Activated naive CD4-positive, alpha-beta T cell treated with anti-CD3 and anti-CD28 coated beads, Interleukin-2, amount 50 U/mL, for 24 hours (primary cell): ENCODE measurements around the gene PUDP.
"Not testable (repeated sequence)": the region's sequence is repeated elsewhere in the genome, so short reads cannot be mapped to it uniquely, and the experiment has no call there.

Source experiments
- H3K27ac Mint-ChIP-seq: one replicate; pipeline ENCODE4 v1.8.0; 2021; ENCODE audit warnings: mild to moderate bottlenecking, mixed read lengths
- H3K27me3 Mint-ChIP-seq: one replicate; pipeline ENCODE4 v1.8.0; 2021; ENCODE audit warnings: mixed read lengths
- H3K36me3 Mint-ChIP-seq: one replicate; pipeline ENCODE4 v1.8.0; 2021; ENCODE audit warnings: mixed read lengths
- H3K4me1 Mint-ChIP-seq: one replicate; pipeline ENCODE4 v1.8.0; 2021; ENCODE audit warnings: mixed read lengths
- H3K4me3 Mint-ChIP-seq: one replicate; pipeline ENCODE4 v1.8.0; 2021; ENCODE audit warnings: mild to moderate bottlenecking, mixed read lengths
- H3K9me3 Mint-ChIP-seq: one replicate; pipeline ENCODE4 v1.8.0; 2021; ENCODE audit warnings: mixed read lengths

PUDP gene

DNA sequence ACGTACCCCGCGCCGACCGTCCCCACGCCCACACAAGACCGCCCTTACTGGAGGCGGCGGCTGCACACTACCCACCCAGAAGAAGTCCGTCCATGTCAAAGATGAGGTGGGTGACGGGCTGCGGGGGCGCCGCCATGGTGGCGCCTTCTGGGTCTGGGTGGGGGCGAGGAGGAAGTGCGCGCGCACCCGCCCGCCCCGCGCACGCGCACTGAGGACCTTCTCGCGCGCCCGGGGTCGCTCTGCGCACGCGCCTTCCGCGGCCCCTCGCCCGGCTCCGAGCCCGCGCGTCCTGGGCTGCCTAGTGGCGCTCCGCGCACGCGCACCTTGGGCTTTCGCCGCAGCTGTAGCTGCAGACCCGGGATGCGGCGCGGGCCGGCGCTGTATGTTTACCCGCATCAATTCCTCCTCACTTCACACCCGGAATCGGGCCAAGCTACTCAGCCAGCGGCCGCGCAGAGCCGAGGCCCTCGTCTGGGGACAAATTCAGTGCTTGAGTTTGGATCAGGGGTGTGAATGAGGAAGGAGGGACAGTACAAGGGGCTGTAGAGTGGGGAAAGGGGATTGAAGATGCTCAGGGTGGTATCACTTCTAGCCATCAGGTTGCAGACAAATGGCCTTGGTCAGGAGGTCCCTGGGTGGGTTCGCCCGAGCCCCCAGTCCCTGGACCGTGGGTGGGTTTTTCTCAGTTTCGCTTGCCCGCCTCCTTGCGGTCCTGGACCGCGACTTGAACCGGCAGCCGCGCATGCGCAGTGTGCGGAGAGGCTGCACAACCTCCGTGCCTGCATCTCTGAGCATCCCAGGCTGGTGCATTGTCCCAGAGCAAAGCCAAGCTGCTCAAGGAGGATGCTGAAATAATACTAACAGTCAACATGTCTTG lies at the start of gene PUDP:
Gene PUDP (minus strand): TSS at position 176 of the 877 bp plus-strand sequence. CDS start 40 bp downstream, at position 136.
- H3K36me3 Mint-ChIP-seq, result no peaks in the 10 kb centered on the region
- peak within 1 kb of the TSS; percentile 82 for H3K27ac Mint-ChIP-seq
- peaks cover 25% of the 10 kb centered on the region for H3K4me1 Mint-ChIP-seq
- H3K27me3 Mint-ChIP-seq, result no peaks in the 10 kb centered on the region
- peak within 1 kb of the TSS; percentile 84 for H3K4me3 Mint-ChIP-seq
- no peaks in the 10 kb centered on the region for H3K9me3 Mint-ChIP-seq

DNA sequence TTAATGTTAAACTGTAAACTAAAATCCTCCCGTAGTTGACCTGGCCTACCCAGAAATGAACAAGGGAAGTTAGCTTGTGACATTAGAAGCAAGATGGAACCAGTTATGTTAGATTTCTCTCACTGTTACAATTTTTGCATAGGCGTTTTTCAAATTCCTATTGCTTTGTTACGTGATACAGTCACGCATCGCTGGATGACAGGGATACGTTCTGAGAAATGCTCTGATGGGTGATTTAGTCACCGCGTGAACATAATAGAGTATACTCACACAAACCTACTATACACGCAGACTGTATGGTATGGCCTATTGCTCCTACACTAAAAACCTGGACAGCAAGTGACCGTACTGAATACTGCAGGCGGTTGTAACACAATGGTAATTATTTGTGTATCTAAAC lies 46.7 kb upstream of the PUDP start:
- Mint-ChIP-seq H3K36me3 (peaks cover 1% of the 10 kb centered on the region), H3K27me3 (no peaks in the 10 kb centered on the region), H3K9me3 (no peaks in the 10 kb centered on the region), H3K4me1 (no peaks in the 10 kb centered on the region), H3K27ac (no peak overlapping the region), H3K4me3 (no peak overlapping the region)

DNA sequence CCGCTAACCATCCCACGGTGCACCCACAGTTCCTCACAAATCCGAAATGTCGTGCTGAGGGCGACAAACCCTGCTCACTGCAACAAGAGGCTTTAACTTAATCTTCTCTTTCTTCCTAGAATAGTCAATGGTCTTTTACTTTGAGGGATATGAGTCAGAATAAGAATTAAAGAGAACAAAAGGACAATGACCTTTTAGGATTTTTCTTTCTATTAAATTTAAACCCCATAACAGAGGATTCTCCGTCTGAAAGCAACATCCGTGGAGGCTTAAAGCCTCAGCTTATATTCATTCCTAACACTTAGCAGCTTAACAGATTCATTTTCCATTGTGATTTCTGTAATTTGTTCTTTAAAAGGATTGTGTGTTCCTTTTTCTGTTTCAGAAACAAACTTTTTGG lies 44.9 kb upstream of the PUDP start:
- Mint-ChIP-seq H3K4me3 (no peak overlapping the region), H3K27me3 (no peaks in the 10 kb centered on the region), H3K4me1 (no peaks in the 10 kb centered on the region), H3K9me3 (no peaks in the 10 kb centered on the region), H3K27ac (no peak overlapping the region), H3K36me3 (peaks cover 1% of the 10 kb centered on the region)

DNA sequence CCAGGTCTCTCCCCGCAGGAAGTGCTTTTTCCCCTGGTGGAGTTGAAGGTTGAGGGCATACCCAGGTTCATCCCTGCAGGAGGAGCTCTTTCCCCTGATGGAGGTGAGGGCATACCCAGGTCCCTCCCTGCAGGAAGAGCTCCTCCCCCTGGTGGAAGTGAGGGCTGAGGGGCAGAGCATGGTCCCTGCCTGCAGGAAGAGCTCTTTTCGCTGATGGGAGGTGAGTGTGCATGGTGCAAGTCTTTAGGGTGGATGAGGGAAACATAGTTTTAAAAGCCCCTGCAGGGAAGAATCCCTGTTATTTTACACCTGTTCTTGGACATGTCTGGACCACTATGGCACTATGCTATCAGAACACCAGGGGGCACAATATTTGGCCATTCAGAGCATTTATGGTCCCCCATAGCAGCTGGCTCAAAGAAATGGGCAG lies 43.7 kb upstream of the PUDP start:
- Mint-ChIP-seq H3K27me3 (no peaks in the 10 kb centered on the region), H3K27ac (no peak overlapping the region), H3K4me3 (no peak overlapping the region)

GRCh38 chrX:7190157-7190556 lies 42.2 kb upstream of the PUDP start:
- no peaks in the 10 kb centered on the region for H3K9me3 Mint-ChIP-seq

More for the DNA sequence above, 43.7 kb upstream of the PUDP start:
- H3K9me3 Mint-ChIP-seq, result no peaks in the 10 kb centered on the region
- H3K36me3 Mint-ChIP-seq, result no peaks in the 10 kb centered on the region
- H3K4me1 Mint-ChIP-seq, result no peaks in the 10 kb centered on the region

DNA sequence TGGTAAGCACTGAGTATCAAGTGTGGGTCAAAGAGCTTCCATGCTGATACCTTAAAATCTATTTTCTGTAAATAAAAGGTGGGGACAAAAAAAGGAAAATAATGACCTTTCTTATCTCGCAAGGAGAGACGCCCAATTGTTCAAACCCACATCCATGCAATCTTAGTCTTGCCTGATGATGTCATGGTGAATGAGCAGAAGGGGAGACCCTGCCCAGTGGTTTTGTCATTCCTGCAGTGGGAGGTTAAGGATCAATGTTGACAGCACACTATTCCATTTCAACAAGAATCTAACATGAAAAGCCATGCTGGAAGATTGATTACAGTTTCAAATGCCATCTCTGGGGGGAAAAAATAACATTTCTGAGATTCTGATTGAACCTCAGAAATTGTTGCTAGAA lies 40.7 kb upstream of the PUDP start:
- no peaks in the 10 kb centered on the region for H3K36me3 Mint-ChIP-seq
- no peaks in the 10 kb centered on the region for H3K9me3 Mint-ChIP-seq
- no peaks in the 10 kb centered on the region for H3K27me3 Mint-ChIP-seq
- no peaks in the 10 kb centered on the region for H3K4me1 Mint-ChIP-seq
- no peak overlapping the region for H3K27ac Mint-ChIP-seq
- no peak overlapping the region for H3K4me3 Mint-ChIP-seq

More at GRCh38 chrX:7190157-7190556, 42.2 kb upstream of the PUDP start:
- Mint-ChIP-seq H3K4me3 (no peak overlapping the region), H3K4me1 (no peaks in the 10 kb centered on the region), H3K36me3 (no peaks in the 10 kb centered on the region), H3K27ac (no peak overlapping the region), H3K27me3 (no peaks in the 10 kb centered on the region)

- H3K36me3 Mint-ChIP-seq, result no peaks in the 10 kb centered on the region
These were observed 36.9 kb upstream of the PUDP start for GRCh38 chrX:7184816-7185215.

DNA sequence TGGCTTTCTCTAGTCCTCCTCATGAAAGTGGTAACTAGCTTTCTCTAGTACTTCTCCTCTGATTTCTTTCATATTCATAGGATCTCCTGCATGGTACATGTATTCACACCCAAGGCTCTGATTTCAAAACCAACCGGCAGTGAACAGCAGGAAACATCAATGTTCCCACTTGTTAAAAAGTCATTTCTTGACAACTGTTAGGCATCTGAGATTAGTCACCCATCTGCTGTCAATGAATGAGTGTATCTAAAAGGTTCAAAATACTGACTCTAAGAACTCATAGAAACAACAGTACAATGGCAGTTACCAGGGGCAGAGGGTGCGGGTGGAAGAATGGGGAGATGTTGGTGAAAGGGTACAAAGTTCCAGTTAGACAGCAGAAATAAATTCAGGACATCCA lies 31.5 kb upstream of the PUDP start:
- no peaks in the 10 kb centered on the region for H3K36me3 Mint-ChIP-seq
- H3K9me3 Mint-ChIP-seq, result no peaks in the 10 kb centered on the region
- no peaks in the 10 kb centered on the region for H3K27me3 Mint-ChIP-seq
- H3K4me1 Mint-ChIP-seq, result no peaks in the 10 kb centered on the region
- no peak overlapping the region for H3K27ac Mint-ChIP-seq
- no peak overlapping the region for H3K4me3 Mint-ChIP-seq

More at GRCh38 chrX:7184816-7185215, 36.9 kb upstream of the PUDP start:
- Mint-ChIP-seq H3K4me1 (no peaks in the 10 kb centered on the region), H3K27me3 (no peaks in the 10 kb centered on the region), H3K9me3 (no peaks in the 10 kb centered on the region), H3K27ac (no peak overlapping the region), H3K4me3 (no peak overlapping the region)

DNA sequence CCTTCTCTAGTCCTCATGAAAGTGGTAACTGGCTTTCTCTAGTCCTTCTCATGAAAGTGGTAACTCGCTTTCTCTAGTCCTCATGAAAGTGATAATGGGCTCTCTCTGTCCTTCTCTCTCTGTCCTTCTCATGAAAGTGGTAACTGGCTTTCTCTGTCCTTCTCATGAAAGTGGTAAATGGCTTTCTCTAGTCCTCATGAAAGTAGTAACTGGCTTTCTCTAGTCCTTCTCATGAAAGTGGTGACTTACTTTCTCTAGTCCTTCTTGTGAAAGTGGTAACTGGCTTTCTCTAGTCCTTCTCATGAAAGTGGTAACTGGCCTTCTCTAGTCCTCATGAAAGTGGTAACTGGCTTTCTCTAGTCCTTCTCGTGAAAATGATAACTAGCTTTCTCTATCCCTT lies 30.9 kb upstream of the PUDP start:
- H3K9me3 Mint-ChIP-seq, H3K4me3 Mint-ChIP-seq, H3K4me1 Mint-ChIP-seq, H3K27me3 Mint-ChIP-seq, H3K36me3 Mint-ChIP-seq, H3K27ac Mint-ChIP-seq: not testable (repeated sequence)

DNA sequence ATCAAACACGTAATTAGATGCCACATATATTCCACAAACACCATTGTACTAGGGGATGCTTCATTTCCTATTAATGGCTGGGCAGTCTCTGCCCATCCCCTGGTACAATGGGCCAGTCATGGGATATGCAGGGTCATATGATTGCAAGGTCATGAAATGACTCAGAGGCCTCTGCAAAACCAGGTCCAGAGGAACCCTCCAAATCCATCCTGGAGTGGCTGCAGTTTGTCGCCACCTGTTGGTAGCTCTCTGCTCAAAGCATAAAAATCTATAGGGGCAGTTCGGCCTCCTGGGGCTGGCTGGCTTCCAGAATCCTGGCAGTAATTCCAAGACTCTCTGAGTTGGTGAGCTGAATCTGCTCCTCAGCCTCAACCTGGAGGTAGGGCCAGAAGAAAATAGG lies 22.9 kb upstream of the PUDP start:
- H3K36me3 Mint-ChIP-seq, result no peaks in the 10 kb centered on the region
- H3K4me3 Mint-ChIP-seq, result no peak overlapping the region
- no peaks in the 10 kb centered on the region for H3K9me3 Mint-ChIP-seq
- no peaks in the 10 kb centered on the region for H3K4me1 Mint-ChIP-seq
- H3K27ac Mint-ChIP-seq, result no peak overlapping the region
- H3K27me3 Mint-ChIP-seq, result no peaks in the 10 kb centered on the region

GRCh38 chrX:7169627-7170026 lies 21.7 kb upstream of the PUDP start:
- no peaks in the 10 kb centered on the region for H3K27me3 Mint-ChIP-seq
- H3K27ac Mint-ChIP-seq, result no peak overlapping the region
- no peaks in the 10 kb centered on the region for H3K9me3 Mint-ChIP-seq
- H3K4me3 Mint-ChIP-seq, result no peak overlapping the region
- H3K4me1 Mint-ChIP-seq, result no peaks in the 10 kb centered on the region
- no peaks in the 10 kb centered on the region for H3K36me3 Mint-ChIP-seq

DNA sequence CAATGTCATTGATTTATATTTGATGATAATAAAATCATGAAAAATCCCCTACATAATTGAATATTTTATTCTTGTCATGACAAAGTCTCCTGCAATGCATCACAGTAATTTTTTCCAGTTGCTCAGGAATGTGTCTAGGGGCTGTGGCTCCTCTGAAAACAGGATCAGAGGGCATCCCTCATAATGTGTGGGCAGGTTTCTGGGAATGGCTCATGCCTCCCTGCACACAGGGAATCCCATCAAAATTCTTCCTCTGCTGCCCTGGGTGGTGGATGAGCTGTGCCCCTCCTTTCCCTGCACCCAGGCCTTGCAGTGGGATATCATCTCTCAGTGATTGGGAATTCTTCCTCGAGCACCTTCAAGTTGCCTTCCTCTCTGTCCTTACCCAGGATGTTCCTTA lies 20.4 kb upstream of the PUDP start:
- Mint-ChIP-seq H3K4me3 (no peak overlapping the region), H3K4me1 (no peaks in the 10 kb centered on the region), H3K27me3 (no peaks in the 10 kb centered on the region), H3K9me3 (no peaks in the 10 kb centered on the region), H3K36me3 (no peaks in the 10 kb centered on the region), H3K27ac (no peak overlapping the region)

DNA sequence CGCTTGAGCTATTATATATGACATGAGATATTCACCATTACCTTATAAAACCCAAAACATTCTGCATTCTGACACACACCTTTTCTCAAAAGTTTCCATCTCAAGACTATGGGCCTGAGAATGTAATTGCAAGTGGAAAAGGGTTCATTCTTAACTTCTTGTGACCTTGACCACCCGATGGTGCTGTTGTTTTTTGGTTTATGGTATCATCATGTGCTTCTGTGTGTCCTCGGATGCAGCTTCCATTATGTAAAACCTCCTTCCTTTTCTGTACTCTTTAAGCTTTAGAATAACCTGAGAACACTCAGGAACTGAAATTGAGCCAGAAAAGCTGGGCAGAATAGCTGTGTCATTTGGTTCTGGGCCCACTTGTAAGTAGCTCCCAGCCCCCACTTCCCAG lies 16.2 kb upstream of the PUDP start:
- H3K27me3 Mint-ChIP-seq, result no peaks in the 10 kb centered on the region
- H3K4me3 Mint-ChIP-seq, result no peak overlapping the region
- H3K9me3 Mint-ChIP-seq, result no peaks in the 10 kb centered on the region
- H3K27ac Mint-ChIP-seq, result no peak overlapping the region
- H3K4me1 Mint-ChIP-seq, result no peaks in the 10 kb centered on the region
- no peaks in the 10 kb centered on the region for H3K36me3 Mint-ChIP-seq

DNA sequence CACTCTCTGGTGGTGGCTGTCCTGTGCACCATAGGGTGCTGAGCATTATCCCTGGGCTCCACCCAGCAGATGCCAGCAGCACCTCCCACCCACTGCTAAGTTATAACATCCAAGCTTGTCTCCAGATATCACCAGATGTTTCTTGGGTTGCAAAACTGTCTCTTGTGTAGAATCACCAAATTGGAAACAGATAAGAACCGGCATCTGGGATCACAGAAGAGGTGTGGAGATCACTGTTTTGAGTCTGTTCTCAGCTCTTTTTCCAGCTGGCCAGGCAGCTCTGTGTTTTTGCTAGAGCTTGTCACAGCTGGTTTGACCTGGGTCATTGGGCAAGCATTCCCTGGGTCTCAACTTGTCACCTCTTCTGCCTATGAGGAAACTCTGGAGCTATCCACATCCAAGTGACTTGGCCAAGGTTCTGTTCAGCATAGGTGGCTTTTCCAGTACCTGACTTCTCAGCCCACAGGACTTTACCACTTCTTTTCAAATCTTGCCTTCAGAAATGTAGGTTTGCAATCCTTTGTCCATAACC lies 15.3 kb upstream of the PUDP start:
- H3K36me3 Mint-ChIP-seq, result no peaks in the 10 kb centered on the region
- H3K27me3 Mint-ChIP-seq, result no peaks in the 10 kb centered on the region
- H3K9me3 Mint-ChIP-seq, result no peaks in the 10 kb centered on the region

DNA sequence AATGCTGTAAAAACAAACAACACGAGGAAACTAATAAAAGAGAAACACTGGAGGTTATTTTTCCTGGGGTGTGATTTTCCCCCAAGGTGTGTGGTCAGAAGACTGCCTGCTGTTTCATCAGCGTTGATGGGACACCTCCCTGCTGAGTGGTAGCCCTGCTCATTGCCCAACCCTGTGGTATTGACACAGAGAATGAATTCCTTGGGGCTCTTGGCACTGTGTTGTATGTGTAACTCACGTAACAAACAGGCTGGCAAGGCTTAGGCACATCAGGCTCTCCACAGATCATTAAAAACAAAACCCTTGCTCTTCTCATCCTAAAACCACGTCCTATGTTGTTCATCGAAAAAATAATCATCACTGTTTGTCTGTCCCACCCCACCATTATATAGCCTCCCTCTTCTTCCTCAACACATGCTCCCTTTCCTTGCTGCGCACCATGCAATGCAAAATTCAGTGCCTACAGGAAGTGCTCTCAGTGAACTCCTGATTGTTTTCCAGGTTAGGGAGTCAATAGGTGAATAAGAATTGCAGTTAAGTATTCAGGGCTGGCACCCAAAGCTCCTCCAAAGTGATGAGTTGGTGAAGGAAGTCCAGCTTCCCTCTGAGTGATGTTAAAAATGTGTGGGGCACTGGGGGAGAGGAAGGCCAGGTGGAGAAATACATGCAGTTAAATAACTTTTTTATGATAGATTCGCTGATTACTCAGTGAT lies 11.4 kb upstream of the PUDP start:
- Mint-ChIP-seq H3K36me3 (no peaks in the 10 kb centered on the region), H3K27ac (no peak overlapping the region), H3K4me1 (no peaks in the 10 kb centered on the region), H3K27me3 (no peaks in the 10 kb centered on the region), H3K4me3 (no peak overlapping the region), H3K9me3 (no peaks in the 10 kb centered on the region)

More for the DNA sequence above, 15.3 kb upstream of the PUDP start:
- H3K27ac Mint-ChIP-seq, result no peak overlapping the region
- H3K4me3 Mint-ChIP-seq, result no peak overlapping the region
- H3K4me1 Mint-ChIP-seq, result no peaks in the 10 kb centered on the region

DNA sequence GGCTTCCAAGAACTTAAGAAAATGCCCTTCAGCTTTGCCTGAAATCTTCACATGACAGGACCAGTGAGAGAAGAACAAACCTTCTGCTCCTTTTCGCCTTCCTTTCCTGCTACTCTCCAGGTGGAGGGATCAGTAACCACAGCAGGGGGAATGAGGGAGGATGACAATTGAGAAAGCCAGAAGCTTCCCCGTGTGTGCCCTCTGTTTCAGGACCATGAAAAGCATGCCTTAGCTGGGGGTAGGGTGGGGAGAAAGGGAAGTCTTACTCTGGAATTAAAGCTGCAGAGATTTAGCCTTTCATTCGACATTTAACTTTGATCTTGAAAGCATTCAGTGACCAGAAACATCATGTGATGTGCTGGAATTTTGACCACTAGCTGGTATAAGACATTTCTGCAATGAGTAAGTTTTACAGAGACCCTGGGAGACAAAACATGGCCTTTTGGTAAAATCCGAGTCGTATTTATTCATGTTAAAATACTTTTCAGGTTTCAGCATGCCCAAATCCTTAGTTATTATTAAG lies 10.6 kb upstream of the PUDP start:
- H3K4me1 Mint-ChIP-seq, result no peaks in the 10 kb centered on the region
- no peaks in the 10 kb centered on the region for H3K36me3 Mint-ChIP-seq
- no peak overlapping the region for H3K27ac Mint-ChIP-seq
- H3K27me3 Mint-ChIP-seq, result no peaks in the 10 kb centered on the region
- H3K9me3 Mint-ChIP-seq, result no peaks in the 10 kb centered on the region
- H3K4me3 Mint-ChIP-seq, result no peak overlapping the region
